ENCODE measurements around the gene CRYBB1.

- no peak for TF ChIP-seq CTCF (IDR thresholded peaks at IDR 0.05)
- no peak for TF ChIP-seq SIN3A (IDR thresholded peaks at IDR 0.05; ENCODE audit: borderline replicate concordance, insufficient read depth, low read depth, low read length)
- TF ChIP-seq POLR2AphosphoS5 (IDR thresholded peaks at IDR 0.05; ENCODE audit: low read depth, low read length) = no peak
These were observed 41.7 kb downstream of the CRYBB1 start for GRCh38 chr22:26576026-26576680.

All from Panc1 (cell line).